GM18499 (cell line): ENCODE measurements around the gene ARAP3.

Experiments
- ATAC-seq: cut with Tn5 transposase; IDR thresholded peaks from one replicate; pipeline ENCODE4 v1.9.1; 2021; ENCODE audit warnings: moderate number of reproducible peaks; ENCODE audit not compliant: insufficient read depth, unreplicated experiment

The ARAP3 gene

GRCh38 chr5:141674747-141675146, 7.3 kb downstream of the ARAP3 start:
- no peak for ATAC-seq

GRCh38 chr5:141672841-141673813, 8.9 kb downstream of the ARAP3 start:
- no peak for ATAC-seq

- ATAC-seq: no peak
Measured at GRCh38 chr5:141672071-141672840, 9.8 kb downstream of the ARAP3 start.

GRCh38 chr5:141669520-141669919, 12.5 kb downstream of the ARAP3 start:
- no peak for ATAC-seq

- no peak for ATAC-seq
Measured at GRCh38 chr5:141668601-141669265, 13.3 kb downstream of the ARAP3 start.

- no peak for ATAC-seq
Measured at GRCh38 chr5:141665995-141666940, 15.8 kb downstream of the ARAP3 start.

GRCh38 chr5:141664733-141665461, 17.1 kb downstream of the ARAP3 start:
- peak; percentile 72 for ATAC-seq

- ATAC-seq: no peak
Measured at GRCh38 chr5:141663506-141663905, 18.5 kb downstream of the ARAP3 start.

GRCh38 chr5:141662028-141662427, 20.0 kb downstream of the ARAP3 start:
- no peak for ATAC-seq

GRCh38 chr5:141657937-141658545, 24.0 kb downstream of the ARAP3 start:
- peak; percentile 84 for ATAC-seq

GRCh38 chr5:141657404-141657803, 24.6 kb downstream of the ARAP3 start:
- no peak for ATAC-seq

- ATAC-seq: no peak
Measured at GRCh38 chr5:141656396-141656795, 25.6 kb downstream of the ARAP3 start.

GRCh38 chr5:141655020-141655419, 27.0 kb downstream of the ARAP3 start:
- no peak for ATAC-seq

- ATAC-seq: no peak
Measured at GRCh38 chr5:141654298-141654697, 27.7 kb downstream of the ARAP3 start.

GRCh38 chr5:141651728-141652105, 30.3 kb downstream of the ARAP3 start:
- ATAC-seq: no peak

GRCh38 chr5:141650851-141651727, 30.9 kb downstream of the ARAP3 start, which contains the start of gene FCHSD1:
Gene FCHSD1 (minus strand): TSS chr5:141651418. CDS start chr5:141651368, 50 bp downstream.
- peak; percentile 83 for ATAC-seq

GRCh38 chr5:141649972-141650371, 32.1 kb downstream of the ARAP3 start:
- ATAC-seq: no peak
